Endothelial cell (in vitro differentiated cells): ENCODE data around the gene TNFRSF8. TPM values are rescaled to one million over a fixed set of nuclear protein-coding genes. Genes with fewer than 3 reads are reported as not detected.

Experiments
- DNase-seq: peaks from one replicate; pipeline ENCODE4 v3.0.0; 2021; ENCODE audit warnings: low spot score
- H3K27ac Mint-ChIP-seq: one replicate; pipeline ENCODE4 v1.8.0; 2021; ENCODE audit warnings: mixed read lengths, inconsistent platforms; ENCODE audit not compliant: unreplicated experiment
- H3K27me3 Mint-ChIP-seq: one replicate; pipeline ENCODE4 v1.8.0; 2021; ENCODE audit warnings: mild to moderate bottlenecking, moderate library complexity, mixed read lengths, inconsistent platforms; ENCODE audit not compliant: unreplicated experiment
- H3K36me3 Mint-ChIP-seq: one replicate; pipeline ENCODE4 v1.8.0; 2021; ENCODE audit warnings: mild to moderate bottlenecking, low read depth, mixed read lengths, inconsistent platforms; ENCODE audit not compliant: unreplicated experiment
- H3K4me1 Mint-ChIP-seq: one replicate; pipeline ENCODE4 v1.8.0; 2021; ENCODE audit warnings: mild to moderate bottlenecking, mixed read lengths, inconsistent platforms; ENCODE audit not compliant: unreplicated experiment
- H3K4me3 Mint-ChIP-seq: one replicate; pipeline ENCODE4 v1.8.0; 2021; ENCODE audit warnings: mild to moderate bottlenecking, mixed read lengths, inconsistent platforms; ENCODE audit not compliant: unreplicated experiment
- H3K9me3 Mint-ChIP-seq: one replicate; pipeline ENCODE4 v1.8.0; 2021; ENCODE audit warnings: mixed read lengths, inconsistent platforms; ENCODE audit not compliant: unreplicated experiment
- total RNA-seq: library from RNA; stranded (reverse); fragmentation: NEBNext Ultra II Directional; extraction: Animal tissue kit (Norgen Biotek cat#: 25700); gene quantifications from one replicate; pipeline ENCODE4 v1.2.1, GENCODE V29; 2021; ENCODE audit not compliant: unreplicated experiment
- TF ChIP-seq, protein P1 (sequence below): fragments of 200-600 bp; sonication (generic); IDR thresholded peaks from one replicate; pipeline ENCODE4 v1.5.0; 2021; ENCODE audit warnings: antibody characterized with exemption; ENCODE audit not compliant: unreplicated experiment

TNFRSF8 gene
- total RNA-seq, 1 donor from 2014 or later: 1.9 TPM

GRCh38 chr1:12069623-12070244 is 6.6 kb downstream of the TNFRSF8 start:
- Mint-ChIP-seq H3K27ac (no peak overlapping the region), H3K27me3 (peaks cover 2% of the 10 kb centered on the region), H3K9me3 (no peaks in the 10 kb centered on the region), H3K4me1 (peaks cover 6% of the 10 kb centered on the region), H3K36me3 (no peaks in the 10 kb centered on the region), H3K4me3 (no peak overlapping the region)
- TF ChIP-seq, protein P1, sequence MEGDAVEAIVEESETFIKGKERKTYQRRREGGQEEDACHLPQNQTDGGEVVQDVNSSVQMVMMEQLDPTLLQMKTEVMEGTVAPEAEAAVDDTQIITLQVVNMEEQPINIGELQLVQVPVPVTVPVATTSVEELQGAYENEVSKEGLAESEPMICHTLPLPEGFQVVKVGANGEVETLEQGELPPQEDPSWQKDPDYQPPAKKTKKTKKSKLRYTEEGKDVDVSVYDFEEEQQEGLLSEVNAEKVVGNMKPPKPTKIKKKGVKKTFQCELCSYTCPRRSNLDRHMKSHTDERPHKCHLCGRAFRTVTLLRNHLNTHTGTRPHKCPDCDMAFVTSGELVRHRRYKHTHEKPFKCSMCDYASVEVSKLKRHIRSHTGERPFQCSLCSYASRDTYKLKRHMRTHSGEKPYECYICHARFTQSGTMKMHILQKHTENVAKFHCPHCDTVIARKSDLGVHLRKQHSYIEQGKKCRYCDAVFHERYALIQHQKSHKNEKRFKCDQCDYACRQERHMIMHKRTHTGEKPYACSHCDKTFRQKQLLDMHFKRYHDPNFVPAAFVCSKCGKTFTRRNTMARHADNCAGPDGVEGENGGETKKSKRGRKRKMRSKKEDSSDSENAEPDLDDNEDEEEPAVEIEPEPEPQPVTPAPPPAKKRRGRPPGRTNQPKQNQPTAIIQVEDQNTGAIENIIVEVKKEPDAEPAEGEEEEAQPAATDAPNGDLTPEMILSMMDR: no peak
- no peak for DNase-seq

DNA sequence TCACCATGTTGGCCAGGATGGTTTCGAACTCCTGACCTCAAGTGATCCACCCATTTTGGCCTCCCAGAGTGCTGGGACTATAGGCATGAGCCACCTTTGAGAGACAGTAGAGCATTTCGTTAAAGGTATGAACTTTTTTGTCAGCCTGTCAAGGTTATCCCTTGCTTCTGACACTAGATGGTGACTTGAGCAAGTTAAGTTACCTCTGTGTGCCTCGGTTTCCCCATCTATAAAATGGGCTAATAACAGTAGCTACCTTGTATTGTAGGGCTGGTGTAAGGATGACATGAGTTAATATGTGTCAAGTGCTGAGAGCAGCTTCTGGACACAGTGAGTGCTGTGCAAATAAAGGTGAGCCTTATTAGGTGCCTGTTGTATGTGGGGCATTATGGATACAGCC is 8.8 kb downstream of the TNFRSF8 start:
- no peak for DNase-seq
- H3K4me3 Mint-ChIP-seq: no peak overlapping the region
- no peaks in the 10 kb centered on the region for H3K36me3 Mint-ChIP-seq
- H3K27ac Mint-ChIP-seq: no peak overlapping the region
- peaks cover 6% of the 10 kb centered on the region for H3K4me1 Mint-ChIP-seq
- no peaks in the 10 kb centered on the region for H3K9me3 Mint-ChIP-seq
- TF ChIP-seq, protein P1: no peak
- H3K27me3 Mint-ChIP-seq: peaks cover 5% of the 10 kb centered on the region

GRCh38 chr1:12072741-12073140 is 9.6 kb downstream of the TNFRSF8 start:
- no peak for DNase-seq
- Mint-ChIP-seq H3K27ac (no peak overlapping the region), H3K27me3 (peaks cover 9% of the 10 kb centered on the region), H3K4me3 (no peak overlapping the region), H3K4me1 (peaks cover 6% of the 10 kb centered on the region), H3K36me3 (peaks cover 6% of the 10 kb centered on the region), H3K9me3 (no peaks in the 10 kb centered on the region)
- TF ChIP-seq, protein P1: no peak

DNA sequence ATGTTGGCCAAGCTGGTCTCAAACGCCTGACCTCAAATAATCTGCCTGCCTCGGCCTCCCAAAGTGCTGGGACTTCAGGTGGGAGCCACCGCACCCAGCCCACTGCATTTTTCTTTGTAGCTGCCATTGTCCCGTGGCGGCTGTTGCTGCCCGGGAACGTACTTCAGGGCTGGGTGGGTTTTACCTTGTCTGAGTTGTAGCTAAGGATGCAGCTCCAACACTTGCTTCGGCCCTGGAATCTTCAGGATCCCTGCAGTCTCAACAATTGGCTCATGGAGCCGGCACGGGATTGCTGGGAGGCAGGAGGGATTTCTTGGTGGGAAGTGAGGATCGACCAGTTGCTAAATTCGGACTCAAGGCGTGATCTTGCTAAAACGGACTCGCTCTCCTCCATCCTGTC is 10.7 kb downstream of the TNFRSF8 start:
- no peak overlapping the region for H3K4me3 Mint-ChIP-seq
- no peak overlapping the region for H3K27ac Mint-ChIP-seq
- H3K27me3 Mint-ChIP-seq: peaks cover 9% of the 10 kb centered on the region
- H3K4me1 Mint-ChIP-seq: peaks cover 6% of the 10 kb centered on the region
- no peak for DNase-seq
- H3K36me3 Mint-ChIP-seq: peaks cover 6% of the 10 kb centered on the region
- TF ChIP-seq, protein P1: no peak
- H3K9me3 Mint-ChIP-seq: no peaks in the 10 kb centered on the region

GRCh38 chr1:12075195-12076114 is 12.4 kb downstream of the TNFRSF8 start:
- peaks cover 9% of the 10 kb centered on the region for H3K27me3 Mint-ChIP-seq
- H3K4me3 Mint-ChIP-seq: no peak overlapping the region
- TF ChIP-seq, protein P1: no peak
- H3K36me3 Mint-ChIP-seq: peaks cover 6% of the 10 kb centered on the region
- no peak for DNase-seq
- H3K4me1 Mint-ChIP-seq: peaks cover 3% of the 10 kb centered on the region
- H3K9me3 Mint-ChIP-seq: no peaks in the 10 kb centered on the region
- no peak overlapping the region for H3K27ac Mint-ChIP-seq
